GM21515 (cell line): ENCODE data around the gene PPA1.
"Not testable (repeated sequence)": the region's sequence is repeated elsewhere in the genome, so short reads cannot be mapped to it uniquely, and the experiment has no call there.

ENCODE experiments used
- ATAC-seq: cut with Tn5 transposase; IDR thresholded peaks from one replicate; pipeline ENCODE4 v1.9.1; 2021; ENCODE audit not compliant: unreplicated experiment

The PPA1 gene

DNA sequence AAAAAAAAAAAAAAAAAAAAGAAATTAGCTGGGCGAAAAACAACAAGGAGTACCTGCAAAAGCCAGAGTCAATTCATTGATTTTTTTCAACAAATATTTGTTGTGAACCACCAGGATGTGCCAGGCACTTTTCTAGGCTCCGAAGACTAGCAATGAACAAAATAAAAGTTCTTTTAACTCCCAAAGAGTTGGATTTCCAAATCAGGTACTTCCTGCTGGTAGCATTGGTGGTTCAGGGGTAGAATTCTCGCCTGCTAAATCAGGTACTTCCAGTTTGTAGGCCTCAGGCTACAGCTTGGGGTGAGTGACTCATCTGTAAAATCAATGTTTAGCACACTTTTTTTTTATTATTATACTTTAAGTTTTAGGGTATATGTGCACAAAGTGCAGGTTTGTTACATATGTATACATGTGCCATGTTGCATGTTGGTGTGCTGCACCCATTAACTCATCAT, 10.9 kb downstream of the PPA1 start:
- ATAC-seq: no peak

GRCh38 chr10:70221030-70221429, 12.2 kb downstream of the PPA1 start:
- no peak for ATAC-seq

DNA sequence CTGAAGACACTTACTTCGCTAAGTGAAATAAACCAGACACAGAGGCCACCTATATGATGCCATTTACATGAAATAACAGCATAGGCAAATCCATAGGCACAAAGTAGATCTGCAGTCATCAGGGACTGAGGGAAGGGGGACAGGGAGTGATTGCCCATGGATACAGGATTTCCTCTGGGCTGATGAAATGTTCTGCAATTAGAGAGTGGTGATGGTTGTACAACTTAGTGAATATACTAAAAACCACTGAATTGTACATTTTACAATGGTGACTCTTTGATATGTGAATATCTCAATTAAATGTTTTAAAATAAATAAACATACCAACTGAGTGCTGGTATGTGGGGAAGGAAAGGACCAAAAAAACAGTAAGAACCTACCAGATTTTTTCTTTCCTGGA, 20.4 kb downstream of the PPA1 start:
- ATAC-seq: no peak

GRCh38 chr10:70212277-70212676, 21.0 kb downstream of the PPA1 start:
- ATAC-seq: no peak

DNA sequence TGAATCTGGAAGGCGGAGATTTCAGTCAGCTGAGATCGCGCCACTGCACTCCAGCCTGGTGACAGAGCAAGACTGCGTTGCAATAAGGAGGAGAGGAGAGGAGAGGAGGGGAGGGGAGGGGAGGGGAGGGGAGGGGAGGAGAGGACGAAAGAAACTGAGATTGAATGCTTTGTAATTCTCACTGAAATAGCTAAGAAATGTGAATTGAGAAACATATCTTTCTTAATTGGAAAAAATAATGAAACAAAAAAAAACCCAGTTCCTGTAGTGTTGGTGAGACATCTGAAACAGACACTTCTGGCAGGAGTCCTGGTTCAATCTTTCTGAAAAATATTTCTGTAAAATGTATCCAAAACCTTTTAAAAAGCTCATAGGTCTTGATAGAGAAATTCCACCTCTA, 26.5 kb downstream of the PPA1 start:
- ATAC-seq: no peak

DNA sequence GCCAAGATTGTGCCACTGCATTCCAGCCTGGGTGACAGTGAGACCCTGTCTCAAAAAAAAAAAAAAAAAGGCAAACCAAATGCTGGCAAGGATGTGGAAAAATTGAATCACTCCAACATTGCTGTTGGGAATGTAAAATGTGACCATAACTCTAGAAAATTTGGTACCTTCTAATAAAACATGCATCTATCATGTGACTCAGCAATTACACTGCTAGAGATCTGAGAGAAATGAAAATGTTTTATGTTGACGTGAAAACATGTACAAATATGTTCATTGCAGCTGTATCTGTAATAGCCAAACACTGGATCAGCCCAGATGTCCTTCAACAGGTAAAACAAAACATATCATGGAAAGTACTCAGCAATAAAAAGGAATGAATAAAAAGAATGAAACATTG, 32.1 kb downstream of the PPA1 start:
- no peak for ATAC-seq

DNA sequence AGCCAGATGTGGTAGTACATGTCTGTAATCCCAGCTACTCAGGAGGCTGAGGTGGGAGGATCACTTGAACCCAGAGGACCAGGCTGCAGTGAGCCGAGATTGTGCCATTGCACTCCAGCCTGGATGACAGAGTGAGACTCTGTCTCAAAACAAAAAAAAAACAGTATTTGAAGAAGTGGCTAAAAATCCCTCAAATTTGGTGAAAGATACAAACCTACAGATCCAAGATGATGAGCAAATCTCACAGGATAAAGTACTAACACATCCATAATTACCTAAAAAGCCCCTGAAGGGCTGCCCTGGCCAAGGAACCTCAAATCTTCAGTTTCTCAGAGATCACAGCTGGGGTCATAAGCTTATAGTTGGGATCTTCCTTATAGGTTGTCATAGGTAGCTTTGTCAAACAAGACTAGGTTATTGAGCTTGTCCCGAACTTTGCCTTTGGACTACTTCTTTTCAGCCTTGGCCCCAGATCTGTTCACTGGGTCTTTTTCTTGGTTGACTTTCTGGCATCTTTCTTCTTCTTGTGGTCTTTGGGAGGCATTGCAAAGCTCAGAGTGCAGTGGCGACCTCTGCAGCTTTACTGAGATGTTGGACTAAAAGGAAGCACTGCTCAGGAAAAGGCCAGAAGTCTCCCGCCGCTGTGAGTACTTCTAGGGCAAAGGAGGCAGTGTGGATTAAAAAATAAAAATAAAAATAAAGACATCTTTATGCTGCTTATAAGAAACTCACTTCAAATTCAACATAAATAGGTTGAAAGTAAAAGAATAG, 34.3 kb downstream of the PPA1 start:
- ATAC-seq: no peak

DNA sequence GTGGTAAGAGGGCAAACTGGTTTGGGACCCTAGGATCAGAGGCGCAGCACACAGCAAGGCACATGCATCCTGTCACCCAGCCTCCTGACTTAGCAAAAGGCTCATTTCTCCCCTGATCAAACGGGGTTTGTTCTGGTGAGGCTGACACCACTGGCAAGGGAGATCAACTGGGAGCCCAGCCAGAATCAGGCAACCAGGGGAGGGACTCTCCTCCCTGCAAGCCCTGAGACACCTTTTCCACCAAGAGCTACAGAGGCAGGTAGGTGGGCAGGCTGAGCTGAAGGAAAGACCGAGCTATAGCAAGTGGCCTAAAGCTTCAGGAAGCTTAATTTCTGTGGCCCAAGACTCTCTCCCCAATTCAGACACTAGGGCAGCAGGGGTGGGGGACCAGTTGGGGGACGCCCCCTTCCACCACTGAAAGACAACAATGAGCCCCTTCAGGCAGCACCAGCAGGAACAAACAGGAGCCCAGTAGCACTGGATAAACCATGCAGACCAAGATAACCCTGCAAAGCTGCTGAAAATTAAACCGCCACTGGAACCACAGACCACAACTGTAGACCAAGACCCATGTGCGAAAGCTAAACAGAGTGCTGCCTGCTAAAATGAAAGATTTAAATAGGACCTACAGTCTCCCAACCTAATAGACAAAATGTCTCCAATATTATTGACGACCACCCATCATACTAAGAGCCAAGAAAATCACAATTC, 35.8 kb downstream of the PPA1 start:
- ATAC-seq: no peak

- ATAC-seq: no peak
Observed at GRCh38 chr10:70193391-70193844, 39.8 kb downstream of the PPA1 start.

DNA sequence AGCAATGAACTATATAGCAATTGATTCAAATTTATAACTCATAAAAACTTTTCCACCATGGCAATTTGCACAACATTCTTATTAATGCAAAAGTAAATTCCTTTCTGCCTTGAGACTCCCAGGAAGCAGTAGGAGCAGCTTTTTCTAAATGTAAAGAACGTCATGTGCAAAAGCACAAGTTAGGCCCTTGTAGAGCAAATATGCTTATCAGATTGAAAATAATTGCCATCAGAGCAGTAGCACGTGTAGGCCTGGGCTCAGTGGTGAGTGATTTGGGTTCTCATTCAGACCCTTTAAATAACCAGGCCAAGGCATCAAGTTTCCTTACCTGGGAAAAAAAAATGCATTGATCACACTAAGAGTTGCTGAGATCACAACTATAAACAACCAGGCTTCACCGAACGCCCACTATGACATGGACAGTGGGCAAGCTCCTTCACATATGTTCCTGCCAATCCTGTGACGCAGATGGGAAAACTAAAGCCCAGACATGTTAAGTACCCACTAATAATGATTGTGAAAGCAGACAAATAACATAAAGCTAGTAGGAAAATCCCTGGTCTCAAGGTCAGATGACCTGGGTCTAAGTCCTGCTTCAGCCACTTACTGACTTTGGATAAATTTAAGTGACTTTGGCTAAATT, 40.8 kb downstream of the PPA1 start:
- ATAC-seq: no peak

DNA sequence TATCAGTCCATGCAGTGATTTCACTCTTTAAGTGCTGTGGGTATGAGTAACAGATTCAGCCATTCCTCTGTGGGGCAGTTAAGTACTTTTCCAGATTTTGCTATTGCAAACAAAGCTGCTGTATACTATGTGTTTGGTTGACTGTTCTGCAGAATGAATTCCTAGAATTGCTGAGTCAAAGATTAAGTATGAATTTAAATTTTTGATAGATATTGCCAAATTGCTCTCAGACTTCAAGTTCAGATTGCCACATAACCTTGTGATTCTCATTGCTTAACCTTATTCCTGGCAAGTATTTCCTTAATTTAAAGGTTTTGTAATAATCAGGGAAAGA, 41.3 kb downstream of the PPA1 start:
- ATAC-seq: no peak

GRCh38 chr10:70191161-70191971, 41.9 kb downstream of the PPA1 start:
- ATAC-seq: no peak

GRCh38 chr10:70190581-70190980, 42.6 kb downstream of the PPA1 start:
- no peak for ATAC-seq

- ATAC-seq: no peak
Observed at GRCh38 chr10:70190102-70190501, 43.1 kb downstream of the PPA1 start.

GRCh38 chr10:70188768-70189167, 44.5 kb downstream of the PPA1 start:
- no peak for ATAC-seq

- ATAC-seq: no peak
Observed at GRCh38 chr10:70186571-70186970, 46.7 kb downstream of the PPA1 start.

DNA sequence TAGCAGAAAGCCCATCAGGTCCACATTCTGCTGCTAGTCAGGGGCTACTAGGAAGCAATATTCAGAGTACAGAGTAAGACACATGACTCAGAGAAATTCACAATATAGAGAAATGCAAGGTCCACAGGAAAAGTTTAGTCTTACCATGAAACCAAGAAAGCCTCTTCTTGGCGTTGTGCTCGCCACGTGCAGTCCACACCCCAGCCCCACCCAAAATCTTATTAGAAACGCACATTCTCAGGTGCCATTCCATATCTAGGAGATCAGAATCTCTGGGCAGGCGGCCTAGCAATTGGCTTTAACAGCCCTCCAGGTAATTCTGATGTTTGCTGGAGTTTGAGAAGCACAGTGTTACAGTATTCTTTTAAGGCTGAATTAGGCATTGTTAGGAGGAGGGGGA, 47.1 kb downstream of the PPA1 start:
- ATAC-seq: no peak

- ATAC-seq: no peak
Observed at GRCh38 chr10:70183304-70183703, 49.9 kb downstream of the PPA1 start.

DNA sequence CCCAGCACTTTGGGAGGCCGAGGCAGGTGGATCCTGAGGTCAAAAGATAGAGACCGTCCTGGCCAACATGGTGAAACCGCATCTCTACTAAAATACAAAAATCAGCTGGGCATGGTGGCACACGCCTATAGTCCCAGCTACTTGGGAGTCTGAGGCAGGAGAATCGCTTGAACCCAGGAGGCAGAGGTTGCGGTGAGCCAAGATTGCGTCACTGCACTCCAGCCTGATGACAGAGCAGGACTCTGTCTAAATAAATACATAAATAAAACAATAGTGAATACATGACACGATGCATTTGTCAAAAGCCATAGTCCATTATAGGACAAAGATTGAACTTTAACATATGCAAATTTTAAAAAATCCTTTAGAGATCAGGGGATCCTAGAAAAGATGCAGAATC, 54.0 kb downstream of the PPA1 start:
- not testable (repeated sequence) for ATAC-seq

DNA sequence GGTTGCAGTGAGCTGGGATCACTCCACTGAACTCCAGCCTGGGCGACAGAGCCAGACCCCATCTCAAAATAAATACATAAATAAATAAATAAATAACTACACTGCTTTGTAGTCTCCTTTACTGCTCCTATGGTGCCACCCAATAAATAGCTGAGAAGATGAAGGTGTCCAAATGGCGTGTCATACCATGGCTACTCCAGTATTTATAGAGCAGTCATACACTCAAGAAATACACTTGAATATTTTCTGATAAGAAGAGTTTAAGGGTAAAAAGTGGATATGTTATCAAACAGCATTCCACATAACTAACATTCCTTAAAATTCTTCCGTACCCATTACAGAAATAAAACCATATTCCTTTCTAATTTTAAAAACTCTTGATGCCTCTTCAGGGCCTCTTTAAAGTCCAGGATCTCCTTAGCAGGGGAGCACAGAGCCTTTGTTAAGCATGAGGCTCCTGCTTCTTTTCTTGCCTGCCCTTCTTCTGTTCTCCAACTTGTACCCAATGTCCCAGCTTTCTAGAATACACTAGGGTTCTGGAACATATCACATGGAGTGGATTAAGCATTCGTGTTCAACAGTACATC, 55.0 kb downstream of the PPA1 start:
- no peak for ATAC-seq

- ATAC-seq: no peak
Observed at GRCh38 chr10:70176441-70176840, 56.8 kb downstream of the PPA1 start.
